HG03064 (cell line): Measurements from ENCODE around the gene CCDC28A.

Experiments used
- ATAC-seq: cut with Tn5 transposase; IDR thresholded peaks from one replicate; pipeline ENCODE4 v1.9.1; 2021; ENCODE audit warnings: low read depth; ENCODE audit not compliant: unreplicated experiment

Gene CCDC28A

GRCh38 chr6:138830248-138830647, 56.7 kb downstream of the CCDC28A start:
- ATAC-seq: no peak

GRCh38 chr6:138832182-138832581, 58.6 kb downstream of the CCDC28A start:
- ATAC-seq: no peak

- ATAC-seq: no peak
Observed at GRCh38 chr6:138833816-138834539, 60.4 kb downstream of the CCDC28A start.

- no peak for ATAC-seq
Observed at GRCh38 chr6:138837246-138837645, 63.7 kb downstream of the CCDC28A start.
